22Rv1 (cell line): ENCODE measurements around the gene CCDC97.

Experiments used
- H3K27ac ChIP-seq: fragments of 450-650 bp; 2 replicates; pipeline ENCODE4 v1.5.1; 2017
- ZFX ChIP-seq: fragments of 450-650 bp; IDR thresholded peaks from 2 replicates; pipeline ENCODE4 v1.6.1; 2017; ENCODE audit warnings: antibody characterized with exemption, borderline replicate concordance
- TF ChIP-seq, protein P1 (sequence below): fragments of 450-650 bp; IDR thresholded peaks from 2 replicates; pipeline ENCODE4 v1.5.1; 2017; ENCODE audit warnings: mild to moderate bottlenecking

CCDC97 gene

DNA sequence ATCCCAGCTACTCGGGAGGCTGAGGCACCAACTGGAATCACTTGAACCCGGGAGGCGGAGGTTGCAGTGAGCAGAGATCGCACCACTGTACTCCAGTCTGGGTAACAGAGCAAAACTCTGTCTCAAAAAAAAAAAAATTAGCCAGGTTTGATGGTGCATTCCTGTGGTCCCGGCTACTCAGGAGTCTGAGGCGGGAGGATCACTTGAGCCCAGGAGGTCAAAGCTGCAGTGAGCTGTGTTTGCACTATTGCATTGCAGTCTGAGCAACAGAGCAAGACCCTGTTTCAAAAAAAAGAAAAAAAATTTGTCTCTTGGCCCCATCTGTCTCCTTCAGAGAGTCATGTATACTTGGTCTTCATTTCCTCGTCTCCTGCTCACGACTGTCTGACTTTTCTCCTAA, 1.6 kb downstream of the CCDC97 start:
- H3K27ac ChIP-seq, result no peak overlapping the region
- TF ChIP-seq ZFX, result no peak
- TF ChIP-seq, protein P1, sequence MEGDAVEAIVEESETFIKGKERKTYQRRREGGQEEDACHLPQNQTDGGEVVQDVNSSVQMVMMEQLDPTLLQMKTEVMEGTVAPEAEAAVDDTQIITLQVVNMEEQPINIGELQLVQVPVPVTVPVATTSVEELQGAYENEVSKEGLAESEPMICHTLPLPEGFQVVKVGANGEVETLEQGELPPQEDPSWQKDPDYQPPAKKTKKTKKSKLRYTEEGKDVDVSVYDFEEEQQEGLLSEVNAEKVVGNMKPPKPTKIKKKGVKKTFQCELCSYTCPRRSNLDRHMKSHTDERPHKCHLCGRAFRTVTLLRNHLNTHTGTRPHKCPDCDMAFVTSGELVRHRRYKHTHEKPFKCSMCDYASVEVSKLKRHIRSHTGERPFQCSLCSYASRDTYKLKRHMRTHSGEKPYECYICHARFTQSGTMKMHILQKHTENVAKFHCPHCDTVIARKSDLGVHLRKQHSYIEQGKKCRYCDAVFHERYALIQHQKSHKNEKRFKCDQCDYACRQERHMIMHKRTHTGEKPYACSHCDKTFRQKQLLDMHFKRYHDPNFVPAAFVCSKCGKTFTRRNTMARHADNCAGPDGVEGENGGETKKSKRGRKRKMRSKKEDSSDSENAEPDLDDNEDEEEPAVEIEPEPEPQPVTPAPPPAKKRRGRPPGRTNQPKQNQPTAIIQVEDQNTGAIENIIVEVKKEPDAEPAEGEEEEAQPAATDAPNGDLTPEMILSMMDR, result no peak

GRCh38 chr19:41316306-41316920, 6.4 kb downstream of the CCDC97 start:
- H3K27ac ChIP-seq, result no peak overlapping the region
- TF ChIP-seq, protein P1, result no peak
- no peak for TF ChIP-seq ZFX

DNA sequence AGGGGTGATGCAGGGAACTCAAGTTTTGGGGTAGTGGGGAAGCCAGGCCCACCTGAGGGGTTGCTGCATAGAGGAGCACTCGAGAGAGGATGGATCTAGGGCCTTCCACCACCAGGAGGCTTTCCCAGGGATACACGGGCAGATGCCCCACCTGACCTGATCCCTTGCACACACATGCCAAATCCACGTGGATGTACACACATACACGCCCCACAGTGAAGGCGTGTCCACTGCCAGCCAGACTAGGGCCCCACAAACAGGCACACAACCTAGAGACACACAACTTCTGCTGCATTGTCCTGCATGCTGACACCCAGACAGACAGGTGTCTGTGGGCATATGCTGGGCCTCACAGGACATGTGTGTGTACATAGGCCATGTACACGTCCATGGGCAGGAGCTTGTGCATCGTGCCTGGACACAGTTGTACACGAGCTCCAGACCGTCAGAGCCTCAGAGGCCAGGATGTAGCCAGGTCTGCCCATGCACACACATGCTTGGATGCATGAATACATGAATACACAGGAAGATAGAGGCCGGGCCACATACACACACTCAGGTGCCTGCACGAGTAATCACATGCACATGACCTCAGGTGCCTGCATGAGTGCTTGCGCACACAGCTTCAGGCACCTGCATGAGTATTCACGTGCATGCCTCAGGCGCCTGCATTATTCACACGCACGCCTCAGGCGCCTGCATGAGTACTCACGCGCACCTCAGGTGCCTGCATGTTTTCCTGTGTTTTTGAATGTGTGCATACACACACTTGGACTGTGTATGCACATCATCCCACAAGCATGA, 8.9 kb downstream of the CCDC97 start:
- H3K27ac ChIP-seq, result no peak overlapping the region
- TF ChIP-seq, protein P1, result no peak
- no peak for TF ChIP-seq ZFX

- no peak for TF ChIP-seq ZFX
- TF ChIP-seq, protein P1, result no peak
Measured at GRCh38 chr19:41319500-41320184, 9.7 kb downstream of the CCDC97 start.

DNA sequence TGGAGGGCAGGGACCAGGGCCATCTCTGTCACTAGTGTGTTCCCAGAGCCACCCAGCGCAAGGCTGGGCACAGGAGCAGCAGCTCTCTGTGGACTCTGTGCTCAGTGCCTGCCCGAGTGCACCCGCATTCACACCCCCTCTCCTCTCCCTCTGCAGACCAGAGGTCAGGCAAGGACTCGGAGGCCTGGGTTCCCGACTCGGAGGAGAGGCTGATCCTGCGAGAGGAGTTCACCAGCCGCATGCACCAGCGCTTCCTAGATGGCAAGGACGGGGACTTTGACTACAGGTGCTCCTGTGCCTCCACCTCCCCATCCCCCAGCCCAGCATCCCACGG, 10.2 kb downstream of the CCDC97 start:
- H3K27ac ChIP-seq, result no peak overlapping the region
- TF ChIP-seq, protein P1, result no peak
- TF ChIP-seq ZFX, result no peak

More at GRCh38 chr19:41319500-41320184, 9.7 kb downstream of the CCDC97 start:
- no peak overlapping the region for H3K27ac ChIP-seq

- no peak overlapping the region for H3K27ac ChIP-seq
- TF ChIP-seq, protein P1, result no peak
- no peak for TF ChIP-seq ZFX
Measured at GRCh38 chr19:41320568-41320967, 10.6 kb downstream of the CCDC97 start.

DNA sequence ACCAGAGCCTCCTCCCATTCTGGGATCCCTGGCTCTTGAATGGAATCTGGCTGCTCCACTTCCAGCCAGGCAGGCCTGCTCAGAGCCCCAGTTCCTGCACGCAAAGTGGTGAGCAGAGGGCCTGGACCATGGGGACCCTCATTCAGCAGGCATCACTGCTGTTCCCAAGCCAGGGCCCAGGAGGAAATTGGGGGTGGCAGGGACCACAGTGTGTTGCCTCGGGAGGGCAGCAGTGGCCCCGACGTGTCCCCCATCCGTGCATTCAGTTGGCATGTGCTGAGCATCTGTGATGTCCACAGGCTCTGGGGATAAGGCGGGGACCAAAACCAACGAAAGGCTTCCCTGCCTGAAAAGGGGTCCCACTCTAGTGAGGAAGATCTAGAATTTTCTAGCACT, 11.2 kb downstream of the CCDC97 start:
- TF ChIP-seq, protein P1, result no peak
- TF ChIP-seq ZFX, result no peak
- no peak overlapping the region for H3K27ac ChIP-seq
